ENCODE results near the gene SLC16A9.
A peak's percentile ranks its signal among the peaks of the same experiment; 100 is the strongest.

Gene SLC16A9

DNA sequence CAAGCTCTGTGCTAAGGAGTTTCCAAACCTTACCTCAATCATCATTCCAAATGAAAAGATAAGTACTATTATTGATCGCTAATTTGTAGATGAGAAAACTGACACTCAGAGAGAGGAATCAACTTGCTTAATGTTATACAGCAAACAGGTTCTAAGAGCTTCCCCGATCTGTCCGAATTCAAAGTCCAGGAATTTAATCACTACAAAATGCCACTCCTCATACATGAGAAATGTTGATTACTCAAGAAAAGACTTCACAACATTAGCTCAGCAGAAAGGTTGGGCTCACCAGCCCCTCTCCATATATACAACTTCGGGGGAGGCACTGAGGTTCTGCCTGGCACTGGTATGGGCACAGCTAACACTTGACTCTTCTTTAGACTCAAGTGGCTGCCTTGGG is 80.7 kb downstream of the SLC16A9 start:
- TF ChIP-seq, protein P1, sequence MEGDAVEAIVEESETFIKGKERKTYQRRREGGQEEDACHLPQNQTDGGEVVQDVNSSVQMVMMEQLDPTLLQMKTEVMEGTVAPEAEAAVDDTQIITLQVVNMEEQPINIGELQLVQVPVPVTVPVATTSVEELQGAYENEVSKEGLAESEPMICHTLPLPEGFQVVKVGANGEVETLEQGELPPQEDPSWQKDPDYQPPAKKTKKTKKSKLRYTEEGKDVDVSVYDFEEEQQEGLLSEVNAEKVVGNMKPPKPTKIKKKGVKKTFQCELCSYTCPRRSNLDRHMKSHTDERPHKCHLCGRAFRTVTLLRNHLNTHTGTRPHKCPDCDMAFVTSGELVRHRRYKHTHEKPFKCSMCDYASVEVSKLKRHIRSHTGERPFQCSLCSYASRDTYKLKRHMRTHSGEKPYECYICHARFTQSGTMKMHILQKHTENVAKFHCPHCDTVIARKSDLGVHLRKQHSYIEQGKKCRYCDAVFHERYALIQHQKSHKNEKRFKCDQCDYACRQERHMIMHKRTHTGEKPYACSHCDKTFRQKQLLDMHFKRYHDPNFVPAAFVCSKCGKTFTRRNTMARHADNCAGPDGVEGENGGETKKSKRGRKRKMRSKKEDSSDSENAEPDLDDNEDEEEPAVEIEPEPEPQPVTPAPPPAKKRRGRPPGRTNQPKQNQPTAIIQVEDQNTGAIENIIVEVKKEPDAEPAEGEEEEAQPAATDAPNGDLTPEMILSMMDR (IDR thresholded peaks at IDR 0.05; ENCODE audit: low read depth, low read length): no peak
- no peak for DNase-seq (ENCODE audit: low read depth in 2 of 2)
- no peak overlapping the region for H3K4me3 ChIP-seq (replicated peaks in 1 of 2; ENCODE audit: low read depth in 2 of 2, low read length in 2 of 2)

DNA sequence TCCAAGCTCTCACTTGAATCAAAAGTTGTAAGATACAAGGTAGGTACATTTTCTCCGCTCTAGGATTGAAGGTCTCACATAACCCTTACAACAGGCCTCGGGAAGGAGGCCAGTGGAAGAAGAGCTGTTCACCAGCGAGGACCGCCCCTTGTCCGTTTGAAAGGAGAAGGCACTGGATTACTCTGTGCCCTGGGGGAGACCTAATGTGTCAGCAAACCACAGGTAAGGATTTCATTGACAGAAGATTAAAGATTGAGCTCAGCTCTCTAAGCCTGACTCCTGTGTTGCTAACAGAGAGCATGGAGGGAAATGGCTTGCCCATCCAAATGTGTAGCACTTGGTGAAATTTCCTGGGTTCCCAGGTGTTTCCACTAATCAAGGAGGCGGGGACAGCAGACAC is 81.2 kb downstream of the SLC16A9 start:
- no peak overlapping the region for H3K4me3 ChIP-seq (replicated peaks in 1 of 2; ENCODE audit: low read depth in 2 of 2, low read length in 2 of 2)
- TF ChIP-seq, protein P1 (IDR thresholded peaks at IDR 0.05; ENCODE audit: low read depth, low read length): no peak
- no peak for DNase-seq (ENCODE audit: low read depth in 2 of 2)

DNA sequence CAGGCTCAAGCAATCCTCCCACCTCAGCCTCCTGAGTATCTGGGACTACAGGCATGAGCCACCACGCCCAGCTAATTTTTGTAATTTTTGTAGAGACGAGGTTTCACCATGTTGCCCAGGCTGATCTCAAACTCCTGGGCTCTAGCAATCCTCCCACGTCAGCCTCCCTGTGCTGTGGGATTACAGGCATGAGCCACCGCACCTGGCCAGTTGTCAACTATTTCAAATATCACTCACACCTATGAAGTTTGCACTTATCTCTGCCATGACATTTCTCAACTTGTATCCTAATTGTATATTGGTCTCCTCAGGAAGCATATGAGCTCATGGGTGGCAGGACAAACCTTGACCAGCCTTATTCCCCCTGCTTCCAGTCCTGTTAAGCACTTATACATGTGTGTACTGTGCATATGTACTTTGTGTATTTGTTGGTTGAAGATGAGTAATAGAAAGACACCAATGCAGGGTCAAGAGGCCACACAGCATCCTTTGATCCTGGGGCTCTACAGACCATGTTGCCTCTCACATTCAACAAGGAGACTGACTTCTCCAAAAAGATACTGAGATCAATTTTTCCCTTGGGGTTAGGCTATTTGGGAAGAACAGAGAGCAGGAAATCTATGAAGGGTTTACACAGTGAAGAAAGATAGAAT is 82.2 kb downstream of the SLC16A9 start:
- DNase-seq (ENCODE audit: low read depth in 2 of 2): no peak
- no peak overlapping the region for H3K4me3 ChIP-seq (replicated peaks in 1 of 2; ENCODE audit: low read depth in 2 of 2, low read length in 2 of 2)

DNA sequence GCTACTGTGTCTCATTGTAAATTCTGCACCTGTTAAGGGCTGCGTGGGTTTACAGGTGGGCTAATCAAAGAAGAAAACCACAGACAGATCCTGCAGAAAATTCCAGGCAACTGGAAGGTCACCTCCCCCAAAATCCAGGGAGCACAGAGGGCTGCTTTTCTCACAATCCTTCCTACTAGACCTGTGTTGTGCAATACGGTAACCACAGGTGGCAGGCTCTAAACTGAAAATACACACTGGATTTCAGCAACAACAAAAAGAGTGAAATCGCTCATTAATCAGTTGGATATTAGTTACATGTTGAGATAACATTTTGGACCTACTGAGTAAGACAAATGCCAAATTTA is 83.2 kb downstream of the SLC16A9 start:
- DNase-seq (ENCODE audit: low read depth in 2 of 2): no peak
- no peak overlapping the region for H3K4me3 ChIP-seq (replicated peaks in 1 of 2; ENCODE audit: low read depth in 2 of 2, low read length in 2 of 2)
- TF ChIP-seq, protein P1 (IDR thresholded peaks at IDR 0.05; ENCODE audit: low read depth, low read length): no peak

More for the DNA sequence above, 82.2 kb downstream of the SLC16A9 start:
- TF ChIP-seq, protein P1 (IDR thresholded peaks at IDR 0.05; ENCODE audit: low read depth, low read length): no peak

DNA sequence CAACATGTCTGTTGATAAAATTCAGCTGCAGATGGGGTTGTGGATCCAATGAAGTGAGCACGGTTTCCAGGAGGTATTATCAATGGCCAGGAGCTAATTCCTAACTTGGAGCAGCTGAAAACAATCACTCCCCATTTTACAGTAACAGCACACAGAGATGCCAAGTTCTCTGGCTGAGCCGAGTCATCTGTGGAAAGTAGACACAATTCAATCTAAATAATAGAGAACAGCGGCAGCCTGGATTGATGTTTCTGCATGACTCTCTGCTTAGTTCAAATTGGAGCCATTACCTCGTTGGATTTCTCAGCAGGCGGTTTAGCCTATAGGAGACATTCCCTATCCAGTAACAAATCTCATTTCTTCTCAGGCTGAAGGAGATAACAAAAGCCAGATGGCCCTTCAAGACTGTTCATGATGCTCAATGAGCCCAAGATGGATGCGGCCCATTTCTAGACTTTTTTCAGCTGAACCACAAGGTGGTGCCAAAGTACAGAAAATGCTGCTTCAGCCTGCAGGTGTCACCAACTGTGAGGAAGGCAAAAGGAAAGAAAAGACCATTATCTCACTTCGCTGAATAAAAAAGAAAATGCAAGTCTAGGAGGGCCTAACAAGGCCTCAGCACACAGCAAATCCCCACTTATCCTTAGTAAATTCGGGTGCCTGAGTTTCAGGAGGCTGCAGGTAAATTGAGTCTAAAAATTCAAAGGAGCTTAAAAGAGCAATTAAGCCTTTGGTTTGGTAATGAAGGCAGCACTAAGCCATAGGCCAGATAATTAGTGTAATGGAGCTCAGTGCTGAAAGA is 83.7 kb downstream of the SLC16A9 start:
- TF ChIP-seq, protein P1 (IDR thresholded peaks at IDR 0.05; ENCODE audit: low read depth, low read length): peak; percentile 78
- no peak overlapping the region for H3K4me3 ChIP-seq (replicated peaks in 1 of 2; ENCODE audit: low read depth in 2 of 2, low read length in 2 of 2)
- DNase-seq (ENCODE audit: low read depth in 2 of 2): peak; percentile 79 to 84

DNA sequence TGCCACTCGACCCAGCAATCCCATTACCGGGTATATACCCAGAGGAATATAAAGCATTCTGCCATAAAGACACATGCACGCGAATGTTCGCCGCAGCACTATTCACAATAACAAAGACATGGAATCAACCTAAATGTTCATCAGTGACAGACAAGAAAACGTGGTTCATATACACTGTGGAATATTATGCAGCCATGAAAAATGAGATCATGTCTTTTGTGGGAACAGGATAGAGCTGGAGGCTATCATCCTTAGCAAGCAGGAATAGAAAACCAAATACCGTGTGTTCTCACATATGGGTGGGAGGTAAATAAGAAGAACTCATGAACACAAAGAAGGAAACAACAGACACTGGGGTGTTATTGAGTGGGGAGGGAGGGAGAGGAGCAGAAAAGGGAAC is 84.7 kb downstream of the SLC16A9 start:
- H3K4me3 ChIP-seq (replicated peaks in 1 of 2; ENCODE audit: low read depth in 2 of 2, low read length in 2 of 2): no peak overlapping the region
- no peak for DNase-seq (ENCODE audit: low read depth in 2 of 2)
- TF ChIP-seq, protein P1 (IDR thresholded peaks at IDR 0.05; ENCODE audit: low read depth, low read length): no peak
